Astrocyte (in vitro differentiated cells and primary cell): Measurements from ENCODE around the gene KDF1. TPM values are rescaled to one million over a fixed set of nuclear protein-coding genes. Genes with fewer than 3 reads are reported as not detected.

Experiments
- DNase-seq: peaks from one replicate; pipeline ENCODE4 v3.0.0-alpha.2; 2010; ENCODE audit warnings: low read depth
- FAIRE-seq: peaks from 2 replicates; lab custom pipeline; 2011; peaks lifted over from hg19 to GRCh38; lab: Jason Lieb, UNC
- H2AFZ ChIP-seq: 2 replicates; pipeline ENCODE4 v1.6.0; 2012; ENCODE audit warnings: low read depth, low read length, inconsistent platforms
- H3K27ac ChIP-seq: 2 replicates; pipeline ENCODE4 v1.5.1; 2011; ENCODE audit warnings: low read depth, low read length, inconsistent platforms
- H3K27me3 ChIP-seq: 2 replicates; pipeline ENCODE4 v1.6.0; 2011; ENCODE audit warnings: low read length, inconsistent platforms; ENCODE audit not compliant: insufficient read depth
- H3K36me3 ChIP-seq: 2 replicates; pipeline ENCODE4 v1.5.1; 2011; ENCODE audit warnings: low read length, inconsistent platforms; ENCODE audit not compliant: insufficient read depth
- H3K4me1 ChIP-seq: 2 replicates; pipeline ENCODE4 v1.5.1; 2011; ENCODE audit warnings: low read length, inconsistent platforms; ENCODE audit not compliant: insufficient read depth
- H3K4me2 ChIP-seq: 2 replicates; pipeline ENCODE4 v1.6.0; 2012; ENCODE audit warnings: low read length, inconsistent platforms
- H3K4me3 ChIP-seq: 2 replicates; pipeline ENCODE4 v1.5.1; 2011; ENCODE audit warnings: low read depth, mild to moderate bottlenecking, low read length, inconsistent platforms; ENCODE audit not compliant: insufficient read depth
- H3K79me2 ChIP-seq: 2 replicates; pipeline ENCODE4 v1.6.0; 2012; ENCODE audit warnings: mild to moderate bottlenecking, low read length, inconsistent platforms; ENCODE audit not compliant: insufficient read depth
- H3K9ac ChIP-seq: 2 replicates; pipeline ENCODE4 v1.6.0; 2012; ENCODE audit warnings: mild to moderate bottlenecking, low read length, inconsistent platforms
- H3K9me3 ChIP-seq: 2 replicates; pipeline ENCODE4 v1.5.1; 2012; ENCODE audit warnings: low read depth, mild to moderate bottlenecking, low read length, inconsistent platforms; ENCODE audit not compliant: insufficient read depth
- H4K20me1 ChIP-seq: 2 replicates; pipeline ENCODE4 v1.6.0; 2012; ENCODE audit warnings: low read length, inconsistent platforms; ENCODE audit not compliant: insufficient read depth
- H3K27ac Mint-ChIP-seq: one replicate; pipeline ENCODE4 v1.8.0; 2021; ENCODE audit warnings: mild to moderate bottlenecking, mixed read lengths; ENCODE audit not compliant: unreplicated experiment
- H3K27me3 Mint-ChIP-seq: one replicate; pipeline ENCODE4 v1.8.0; 2021; ENCODE audit warnings: low read depth, mixed read lengths; ENCODE audit not compliant: unreplicated experiment
- H3K36me3 Mint-ChIP-seq: one replicate; pipeline ENCODE4 v1.8.0; 2021; ENCODE audit warnings: low read depth, mixed read lengths; ENCODE audit not compliant: unreplicated experiment
- H3K4me1 Mint-ChIP-seq: one replicate; pipeline ENCODE4 v1.8.0; 2021; ENCODE audit warnings: low read depth, mixed read lengths; ENCODE audit not compliant: unreplicated experiment
- H3K4me3 Mint-ChIP-seq: one replicate; pipeline ENCODE4 v1.8.0; 2021; ENCODE audit warnings: mild to moderate bottlenecking, moderate library complexity, mixed read lengths; ENCODE audit not compliant: unreplicated experiment
- H3K9me3 Mint-ChIP-seq: one replicate; pipeline ENCODE4 v1.8.0; 2021; ENCODE audit warnings: mild to moderate bottlenecking, mixed read lengths; ENCODE audit not compliant: unreplicated experiment
- CTCF ChIP-seq: IDR thresholded peaks from 2 replicates; pipeline ENCODE4 v1.5.1; 2011; ENCODE audit warnings: low read depth, mild to moderate bottlenecking, inconsistent platforms, low read length, moderate library complexity; ENCODE audit not compliant: insufficient read depth
- EZH2 ChIP-seq: IDR thresholded peaks from 2 replicates; pipeline ENCODE4 v1.6.1; 2012; ENCODE audit warnings: mild to moderate bottlenecking, low read length, inconsistent platforms; ENCODE audit not compliant: insufficient read depth
- total RNA-seq: library from RNA; stranded (reverse); gene quantifications from 2 replicates; pipeline ENCODE4 v1.2.1, GENCODE V29; 2021

The KDF1 gene
- total RNA-seq, 1 donor from 2014 or later: 0.54 TPM

GRCh38 chr1:26972821-26973220, 12.6 kb upstream of the KDF1 start:
- FAIRE-seq: no peak
- H3K27ac ChIP-seq: no peak overlapping the region
- peaks cover 6% of the 10 kb centered on the region for H3K4me1 ChIP-seq
- H3K9me3 Mint-ChIP-seq: no peaks in the 10 kb centered on the region
- H3K4me1 Mint-ChIP-seq: peaks cover 8% of the 10 kb centered on the region
- no peaks in the 10 kb centered on the region for H3K36me3 Mint-ChIP-seq
- no peak overlapping the region for H3K9ac ChIP-seq
- no peaks in the 10 kb centered on the region for H3K79me2 ChIP-seq
- no peak for DNase-seq
- H3K4me3 Mint-ChIP-seq: no peak overlapping the region
- TF ChIP-seq CTCF: no peak
- TF ChIP-seq EZH2: no peak
- H3K27me3 Mint-ChIP-seq: peaks cover 25% of the 10 kb centered on the region
- H3K9me3 ChIP-seq: no peaks in the 10 kb centered on the region
- no peak overlapping the region for H3K4me3 ChIP-seq
- no peaks in the 10 kb centered on the region for H4K20me1 ChIP-seq
- H3K27me3 ChIP-seq: peaks cover 6% of the 10 kb centered on the region
- H3K36me3 ChIP-seq: no peaks in the 10 kb centered on the region
- H3K4me2 ChIP-seq: peak overlapping the region; percentile 25
- H3K27ac Mint-ChIP-seq: no peak overlapping the region
- no peak overlapping the region for H2AFZ ChIP-seq

GRCh38 chr1:26972390-26972789, 12.1 kb upstream of the KDF1 start:
- no peak overlapping the region for H3K27ac Mint-ChIP-seq
- H3K9me3 Mint-ChIP-seq: no peaks in the 10 kb centered on the region
- H3K36me3 Mint-ChIP-seq: no peaks in the 10 kb centered on the region
- Histone ChIP-seq H3K79me2 (no peaks in the 10 kb centered on the region), H3K27me3 (peaks cover 6% of the 10 kb centered on the region), H3K4me2 (peak overlapping the region; percentile 25), H4K20me1 (no peaks in the 10 kb centered on the region), H3K9me3 (no peaks in the 10 kb centered on the region), H3K9ac (no peak overlapping the region), H3K36me3 (no peaks in the 10 kb centered on the region), H3K4me3 (no peak overlapping the region), H3K27ac (no peak overlapping the region), H2AFZ (peak overlapping the region; percentile 14), H3K4me1 (peaks cover 6% of the 10 kb centered on the region)
- no peak for FAIRE-seq
- H3K4me1 Mint-ChIP-seq: peaks cover 8% of the 10 kb centered on the region
- no peak for DNase-seq
- no peak overlapping the region for H3K4me3 Mint-ChIP-seq
- H3K27me3 Mint-ChIP-seq: peaks cover 26% of the 10 kb centered on the region
- TF ChIP-seq CTCF: no peak
- TF ChIP-seq EZH2: no peak

GRCh38 chr1:26971590-26971989, 11.3 kb upstream of the KDF1 start:
- no peaks in the 10 kb centered on the region for H3K36me3 ChIP-seq
- H3K4me2 ChIP-seq: no peak overlapping the region
- H3K27ac Mint-ChIP-seq: no peak overlapping the region
- H3K27me3 Mint-ChIP-seq: peaks cover 29% of the 10 kb centered on the region
- no peak for TF ChIP-seq EZH2
- H2AFZ ChIP-seq: no peak overlapping the region
- DNase-seq: no peak
- H4K20me1 ChIP-seq: no peaks in the 10 kb centered on the region
- H3K27me3 ChIP-seq: peaks cover 7% of the 10 kb centered on the region
- no peak overlapping the region for H3K4me3 Mint-ChIP-seq
- H3K9ac ChIP-seq: no peak overlapping the region
- H3K79me2 ChIP-seq: no peaks in the 10 kb centered on the region
- FAIRE-seq: no peak
- no peaks in the 10 kb centered on the region for H3K36me3 Mint-ChIP-seq
- peaks cover 8% of the 10 kb centered on the region for H3K4me1 Mint-ChIP-seq
- H3K9me3 ChIP-seq: no peaks in the 10 kb centered on the region
- H3K27ac ChIP-seq: no peak overlapping the region
- H3K4me1 ChIP-seq: peaks cover 6% of the 10 kb centered on the region
- H3K4me3 ChIP-seq: no peak overlapping the region
- no peaks in the 10 kb centered on the region for H3K9me3 Mint-ChIP-seq
